SK-N-SH treated with all-trans-retinoic acid at 6 μM for 48 hours (cell line): Measurements from ENCODE around the gene TEX101.

ENCODE experiments used
- ATAC-seq: fragments of 200-7000 bp; cut with Tn5 transposase; 3 replicates; pipeline ENCODE4 v1.9.1; 2020; ENCODE audit warnings: mild to moderate bottlenecking, moderate library complexity
- ARNTL ChIP-seq: fragments of 450-650 bp; formaldehyde crosslinking; IDR thresholded peaks from 2 replicates; pipeline ENCODE4 v1.5.0; 2020; ENCODE audit warnings: low read depth, mild to moderate bottlenecking, moderate library complexity, borderline replicate concordance
- BACH2 ChIP-seq: fragments of 250-450 bp; sonication (Bioruptor Pico); IDR thresholded peaks from 2 replicates; pipeline ENCODE4 v1.9.0; 2021; ENCODE audit warnings: mild to moderate bottlenecking, borderline replicate concordance
- CSDC2 ChIP-seq: fragments of 250-450 bp; sonication (Bioruptor Pico); IDR thresholded peaks from 2 replicates; pipeline ENCODE4 v1.5.0; 2020; ENCODE audit warnings: mild to moderate bottlenecking, moderate library complexity
- ESRRG ChIP-seq: fragments of 250-450 bp; sonication (Bioruptor Pico); IDR thresholded peaks from 2 replicates; pipeline ENCODE4 v1.6.1; 2021; ENCODE audit warnings: mild to moderate bottlenecking
- GLIS3 ChIP-seq: fragments of 250-450 bp; sonication (Bioruptor Pico); IDR thresholded peaks from 2 replicates; pipeline ENCODE4 v1.5.0; 2020; ENCODE audit warnings: mild to moderate bottlenecking, moderate library complexity
- ISL1 ChIP-seq: fragments of 250-450 bp; sonication (Bioruptor Pico); IDR thresholded peaks from 2 replicates; pipeline ENCODE4 v2.1.2; 2022; ENCODE audit warnings: mild to moderate bottlenecking, moderate library complexity
- OSR1 ChIP-seq: fragments of 250-450 bp; sonication (Bioruptor Pico); IDR thresholded peaks from 2 replicates; pipeline ENCODE4 v1.8.0; 2022; ENCODE audit warnings: moderate library complexity, mild to moderate bottlenecking, inconsistent platforms
- PPARA ChIP-seq: fragments of 250-450 bp; sonication (Bioruptor Pico); IDR thresholded peaks from 2 replicates; pipeline ENCODE4 v1.5.0; 2020; ENCODE audit warnings: mild to moderate bottlenecking, borderline replicate concordance
- RARB ChIP-seq: fragments of 250-450 bp; sonication (Bioruptor Pico); IDR thresholded peaks from 2 replicates; pipeline ENCODE4 v1.8.0; 2021; ENCODE audit warnings: mild to moderate bottlenecking, moderate library complexity
- TCF4 ChIP-seq: fragments of 250-450 bp; sonication (Bioruptor Pico); IDR thresholded peaks from 2 replicates; pipeline ENCODE4 v1.8.0; 2021; ENCODE audit warnings: mild to moderate bottlenecking, moderate library complexity, borderline replicate concordance
- TOX ChIP-seq: fragments of 250-450 bp; sonication (Bioruptor Pico); IDR thresholded peaks from 2 replicates; pipeline ENCODE4 v1.8.0; 2021; ENCODE audit warnings: mild to moderate bottlenecking, moderate library complexity, borderline replicate concordance
- ZC3H10 ChIP-seq: fragments of 250-450 bp; sonication (Bioruptor Pico); IDR thresholded peaks from 2 replicates; pipeline ENCODE4 v1.5.1; 2021; ENCODE audit warnings: mild to moderate bottlenecking, moderate library complexity
- ZFP3 ChIP-seq: fragments of 250-450 bp; sonication (Bioruptor Pico); IDR thresholded peaks from 2 replicates; pipeline ENCODE4 v1.5.0; 2020; ENCODE audit warnings: mild to moderate bottlenecking, moderate library complexity
- ZFP30 ChIP-seq: fragments of 450-650 bp; formaldehyde crosslinking; IDR thresholded peaks from 2 replicates; pipeline ENCODE4 v1.5.0; 2022; ENCODE audit warnings: mild to moderate bottlenecking, moderate library complexity
- ZNF565 ChIP-seq: fragments of 450-650 bp; formaldehyde crosslinking; conservative IDR thresholded peaks from 2 replicates; pipeline ENCODE4 v1.5.0; 2020; ENCODE audit warnings: low read depth, mild to moderate bottlenecking, moderate library complexity
- ZNF8 ChIP-seq: fragments of 450-650 bp; formaldehyde crosslinking; IDR thresholded peaks from 2 replicates; pipeline ENCODE4 v1.5.0; 2020; ENCODE audit warnings: mild to moderate bottlenecking, moderate library complexity
- TF ChIP-seq, protein P1 (sequence below): fragments of 250-450 bp; sonication (Bioruptor Pico); IDR thresholded peaks from 2 replicates; pipeline ENCODE4 v1.8.0; 2020; ENCODE audit warnings: mild to moderate bottlenecking, moderate library complexity, borderline replicate concordance
- TF ChIP-seq, protein P2 (sequence below): fragments of 250-450 bp; sonication (Bioruptor Pico); IDR thresholded peaks from 2 replicates; pipeline ENCODE4 v1.5.1; 2020; ENCODE audit warnings: low read depth, mild to moderate bottlenecking, moderate library complexity
- TF ChIP-seq, protein P3 (sequence below): fragments of 250-450 bp; sonication (Bioruptor Pico); IDR thresholded peaks from 2 replicates; pipeline ENCODE4 v1.5.1; 2021; ENCODE audit warnings: mild to moderate bottlenecking, moderate library complexity
- TF ChIP-seq, protein P4 (sequence below): fragments of 250-450 bp; sonication (Bioruptor Pico); IDR thresholded peaks from 2 replicates; pipeline ENCODE4 v1.5.0; 2020; ENCODE audit warnings: mild to moderate bottlenecking, moderate library complexity
- TF ChIP-seq, protein P5 (sequence below): fragments of 250-450 bp; sonication (Bioruptor Pico); IDR thresholded peaks from 2 replicates; pipeline ENCODE4 v1.8.0; 2021; ENCODE audit warnings: low read depth, mild to moderate bottlenecking, moderate library complexity, borderline replicate concordance

The TEX101 gene

GRCh38 chr19:43420954-43421353 is 6.3 kb downstream of the TEX101 start:
- ATAC-seq: no peak
- TF ChIP-seq PPARA (CRISPR knock-in tag) (no peak), ZNF565 (no peak), RARB (CRISPR knock-in tag) (no peak), OSR1 (CRISPR knock-in tag) (no peak), ZNF8 (no peak), ARNTL (no peak), BACH2 (CRISPR knock-in tag) (no peak), ESRRG (CRISPR knock-in tag) (no peak), GLIS3 (CRISPR knock-in tag) (no peak)
- TF ChIP-seq, protein P1, sequence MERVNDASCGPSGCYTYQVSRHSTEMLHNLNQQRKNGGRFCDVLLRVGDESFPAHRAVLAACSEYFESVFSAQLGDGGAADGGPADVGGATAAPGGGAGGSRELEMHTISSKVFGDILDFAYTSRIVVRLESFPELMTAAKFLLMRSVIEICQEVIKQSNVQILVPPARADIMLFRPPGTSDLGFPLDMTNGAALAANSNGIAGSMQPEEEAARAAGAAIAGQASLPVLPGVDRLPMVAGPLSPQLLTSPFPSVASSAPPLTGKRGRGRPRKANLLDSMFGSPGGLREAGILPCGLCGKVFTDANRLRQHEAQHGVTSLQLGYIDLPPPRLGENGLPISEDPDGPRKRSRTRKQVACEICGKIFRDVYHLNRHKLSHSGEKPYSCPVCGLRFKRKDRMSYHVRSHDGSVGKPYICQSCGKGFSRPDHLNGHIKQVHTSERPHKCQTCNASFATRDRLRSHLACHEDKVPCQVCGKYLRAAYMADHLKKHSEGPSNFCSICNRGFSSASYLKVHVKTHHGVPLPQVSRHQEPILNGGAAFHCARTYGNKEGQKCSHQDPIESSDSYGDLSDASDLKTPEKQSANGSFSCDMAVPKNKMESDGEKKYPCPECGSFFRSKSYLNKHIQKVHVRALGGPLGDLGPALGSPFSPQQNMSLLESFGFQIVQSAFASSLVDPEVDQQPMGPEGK (CRISPR knock-in tag): no peak
- TF ChIP-seq, protein P2, sequence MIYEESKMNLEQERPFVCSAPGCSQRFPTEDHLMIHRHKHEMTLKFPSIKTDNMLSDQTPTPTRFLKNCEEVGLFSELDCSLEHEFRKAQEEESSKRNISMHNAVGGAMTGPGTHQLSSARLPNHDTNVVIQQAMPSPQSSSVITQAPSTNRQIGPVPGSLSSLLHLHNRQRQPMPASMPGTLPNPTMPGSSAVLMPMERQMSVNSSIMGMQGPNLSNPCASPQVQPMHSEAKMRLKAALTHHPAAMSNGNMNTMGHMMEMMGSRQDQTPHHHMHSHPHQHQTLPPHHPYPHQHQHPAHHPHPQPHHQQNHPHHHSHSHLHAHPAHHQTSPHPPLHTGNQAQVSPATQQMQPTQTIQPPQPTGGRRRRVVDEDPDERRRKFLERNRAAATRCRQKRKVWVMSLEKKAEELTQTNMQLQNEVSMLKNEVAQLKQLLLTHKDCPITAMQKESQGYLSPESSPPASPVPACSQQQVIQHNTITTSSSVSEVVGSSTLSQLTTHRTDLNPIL (CRISPR knock-in tag): no peak
- TF ChIP-seq, protein P3, sequence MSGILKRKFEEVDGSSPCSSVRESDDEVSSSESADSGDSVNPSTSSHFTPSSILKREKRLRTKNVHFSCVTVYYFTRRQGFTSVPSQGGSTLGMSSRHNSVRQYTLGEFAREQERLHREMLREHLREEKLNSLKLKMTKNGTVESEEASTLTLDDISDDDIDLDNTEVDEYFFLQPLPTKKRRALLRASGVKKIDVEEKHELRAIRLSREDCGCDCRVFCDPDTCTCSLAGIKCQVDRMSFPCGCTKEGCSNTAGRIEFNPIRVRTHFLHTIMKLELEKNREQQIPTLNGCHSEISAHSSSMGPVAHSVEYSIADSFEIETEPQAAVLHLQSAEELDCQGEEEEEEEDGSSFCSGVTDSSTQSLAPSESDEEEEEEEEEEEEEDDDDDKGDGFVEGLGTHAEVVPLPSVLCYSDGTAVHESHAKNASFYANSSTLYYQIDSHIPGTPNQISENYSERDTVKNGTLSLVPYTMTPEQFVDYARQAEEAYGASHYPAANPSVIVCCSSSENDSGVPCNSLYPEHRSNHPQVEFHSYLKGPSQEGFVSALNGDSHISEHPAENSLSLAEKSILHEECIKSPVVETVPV: no peak
- TF ChIP-seq, protein P4, sequence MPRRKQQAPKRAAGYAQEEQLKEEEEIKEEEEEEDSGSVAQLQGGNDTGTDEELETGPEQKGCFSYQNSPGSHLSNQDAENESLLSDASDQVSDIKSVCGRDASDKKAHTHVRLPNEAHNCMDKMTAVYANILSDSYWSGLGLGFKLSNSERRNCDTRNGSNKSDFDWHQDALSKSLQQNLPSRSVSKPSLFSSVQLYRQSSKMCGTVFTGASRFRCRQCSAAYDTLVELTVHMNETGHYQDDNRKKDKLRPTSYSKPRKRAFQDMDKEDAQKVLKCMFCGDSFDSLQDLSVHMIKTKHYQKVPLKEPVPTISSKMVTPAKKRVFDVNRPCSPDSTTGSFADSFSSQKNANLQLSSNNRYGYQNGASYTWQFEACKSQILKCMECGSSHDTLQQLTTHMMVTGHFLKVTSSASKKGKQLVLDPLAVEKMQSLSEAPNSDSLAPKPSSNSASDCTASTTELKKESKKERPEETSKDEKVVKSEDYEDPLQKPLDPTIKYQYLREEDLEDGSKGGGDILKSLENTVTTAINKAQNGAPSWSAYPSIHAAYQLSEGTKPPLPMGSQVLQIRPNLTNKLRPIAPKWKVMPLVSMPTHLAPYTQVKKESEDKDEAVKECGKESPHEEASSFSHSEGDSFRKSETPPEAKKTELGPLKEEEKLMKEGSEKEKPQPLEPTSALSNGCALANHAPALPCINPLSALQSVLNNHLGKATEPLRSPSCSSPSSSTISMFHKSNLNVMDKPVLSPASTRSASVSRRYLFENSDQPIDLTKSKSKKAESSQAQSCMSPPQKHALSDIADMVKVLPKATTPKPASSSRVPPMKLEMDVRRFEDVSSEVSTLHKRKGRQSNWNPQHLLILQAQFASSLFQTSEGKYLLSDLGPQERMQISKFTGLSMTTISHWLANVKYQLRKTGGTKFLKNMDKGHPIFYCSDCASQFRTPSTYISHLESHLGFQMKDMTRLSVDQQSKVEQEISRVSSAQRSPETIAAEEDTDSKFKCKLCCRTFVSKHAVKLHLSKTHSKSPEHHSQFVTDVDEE (CRISPR knock-in tag): no peak

DNA sequence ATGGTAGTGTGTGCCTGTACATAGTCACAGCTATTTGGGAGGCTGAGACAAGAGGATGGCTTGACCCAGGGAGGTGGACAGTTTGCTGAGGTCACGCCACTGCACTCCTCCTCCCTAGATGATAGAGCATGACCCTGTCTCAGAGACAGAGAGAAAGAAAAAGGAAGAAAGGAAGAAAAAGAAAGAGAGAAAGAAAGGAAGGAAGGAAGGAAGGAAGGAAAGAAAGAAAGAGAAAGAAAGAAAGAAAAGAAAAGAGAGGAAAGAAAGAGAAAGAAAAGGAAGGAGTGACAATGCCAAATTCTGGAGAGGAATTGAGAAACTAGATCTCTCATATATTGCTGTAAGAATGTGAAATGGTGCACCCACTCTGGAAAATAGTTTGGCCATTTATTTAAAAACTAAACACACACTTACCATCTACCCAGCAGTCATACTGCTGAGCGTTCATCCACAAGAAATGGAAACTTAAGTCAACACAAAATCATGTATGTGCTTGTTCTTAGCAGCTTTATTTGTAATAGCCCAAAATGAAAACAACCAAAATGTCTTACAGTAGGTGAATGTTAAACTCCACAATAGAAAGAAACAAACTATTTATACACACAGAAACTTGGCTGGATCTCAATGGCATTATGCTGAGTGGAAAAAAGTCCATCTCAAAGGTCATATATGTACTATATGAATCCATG is 7.5 kb downstream of the TEX101 start:
- no peak for ATAC-seq
- TF ChIP-seq ISL1 (no peak), ARNTL (no peak), TOX (CRISPR knock-in tag) (no peak), RARB (CRISPR knock-in tag) (no peak), BACH2 (CRISPR knock-in tag) (no peak), ZFP30 (CRISPR knock-in tag) (no peak), OSR1 (CRISPR knock-in tag) (no peak), PPARA (CRISPR knock-in tag) (no peak), ZNF8 (no peak), ZNF565 (no peak), TCF4 (no peak), ZFP3 (CRISPR knock-in tag) (no peak), CSDC2 (CRISPR knock-in tag) (no peak), ZC3H10 (CRISPR knock-in tag) (no peak)
- TF ChIP-seq, protein P4 (CRISPR knock-in tag): no peak
- TF ChIP-seq, protein P3: no peak
- TF ChIP-seq, protein P5, sequence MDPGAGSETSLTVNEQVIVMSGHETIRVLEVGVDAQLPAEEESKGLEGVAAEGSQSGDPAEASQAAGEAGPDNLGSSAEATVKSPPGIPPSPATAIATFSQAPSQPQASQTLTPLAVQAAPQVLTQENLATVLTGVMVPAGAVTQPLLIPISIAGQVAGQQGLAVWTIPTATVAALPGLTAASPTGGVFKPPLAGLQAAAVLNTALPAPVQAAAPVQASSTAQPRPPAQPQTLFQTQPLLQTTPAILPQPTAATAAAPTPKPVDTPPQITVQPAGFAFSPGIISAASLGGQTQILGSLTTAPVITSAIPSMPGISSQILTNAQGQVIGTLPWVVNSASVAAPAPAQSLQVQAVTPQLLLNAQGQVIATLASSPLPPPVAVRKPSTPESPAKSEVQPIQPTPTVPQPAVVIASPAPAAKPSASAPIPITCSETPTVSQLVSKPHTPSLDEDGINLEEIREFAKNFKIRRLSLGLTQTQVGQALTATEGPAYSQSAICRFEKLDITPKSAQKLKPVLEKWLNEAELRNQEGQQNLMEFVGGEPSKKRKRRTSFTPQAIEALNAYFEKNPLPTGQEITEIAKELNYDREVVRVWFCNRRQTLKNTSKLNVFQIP (CRISPR knock-in tag): no peak
- TF ChIP-seq, protein P2 (CRISPR knock-in tag): no peak
